ENCODE measurements around the gene THSD8. TPM values are rescaled to one million over a fixed set of nuclear protein-coding genes. Genes with fewer than 3 reads are reported as not detected.
A peak's percentile ranks its signal among the peaks of the same experiment; 100 is the strongest.

The THSD8 gene
- total RNA-seq, 1 experiment from 2014 or later, result 14.0 TPM

DNA sequence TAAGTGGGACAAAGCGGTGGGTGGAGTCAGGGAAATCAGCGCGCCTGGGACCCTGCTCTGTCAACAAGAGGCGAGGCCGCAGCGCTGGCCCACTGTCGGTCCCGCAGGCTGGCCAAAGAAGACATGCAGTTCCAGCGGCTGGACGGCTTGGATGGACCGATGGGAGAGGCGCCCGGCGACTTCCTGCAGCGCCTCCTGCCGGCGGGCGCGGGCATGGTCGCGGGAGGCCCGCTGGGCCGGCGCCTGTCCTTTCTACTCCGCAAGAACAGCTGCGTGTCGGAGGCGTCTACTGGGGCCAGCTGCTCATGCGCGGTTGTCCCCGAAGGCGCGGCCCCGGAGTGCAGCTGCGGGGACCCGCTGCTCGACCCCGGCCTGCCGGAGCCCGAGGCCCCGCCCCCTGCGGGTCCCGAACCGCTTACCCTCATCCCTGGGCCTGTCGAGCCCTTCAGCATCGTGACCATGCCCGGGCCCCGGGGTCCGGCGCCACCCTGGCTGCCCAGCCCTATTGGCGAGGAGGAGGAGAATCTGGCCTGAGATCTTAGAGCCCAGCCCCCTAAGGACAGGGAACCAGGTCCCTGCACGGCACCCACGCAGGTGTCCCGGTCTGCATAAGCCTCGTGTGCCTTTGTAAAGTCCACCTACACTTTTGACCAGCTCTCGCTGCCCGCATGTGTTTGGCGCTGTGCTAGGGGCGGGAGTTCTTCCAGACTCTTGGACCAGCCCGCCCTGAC is 44.2 kb upstream of the THSD8 start:
- Mint-ChIP-seq H3K27ac (ENCODE audit: unreplicated experiment) (no peak overlapping the region), H3K9me3 (ENCODE audit: low read depth, unreplicated experiment) (no peaks in the 10 kb centered on the region), H3K27me3 (ENCODE audit: unreplicated experiment) (peaks cover 13% of the 10 kb centered on the region), H3K36me3 (ENCODE audit: insufficient read depth, unreplicated experiment) (peaks cover 9% of the 10 kb centered on the region), H3K4me3 (ENCODE audit: low read depth, unreplicated experiment) (peak overlapping the region; percentile 46), H3K4me1 (ENCODE audit: low read depth, unreplicated experiment) (no peaks in the 10 kb centered on the region)
- intact Hi-C loops (cut with micrococcal nuclease; ENCODE audit: unreplicated experiment), result no loop called here
- TF ChIP-seq, protein P1, sequence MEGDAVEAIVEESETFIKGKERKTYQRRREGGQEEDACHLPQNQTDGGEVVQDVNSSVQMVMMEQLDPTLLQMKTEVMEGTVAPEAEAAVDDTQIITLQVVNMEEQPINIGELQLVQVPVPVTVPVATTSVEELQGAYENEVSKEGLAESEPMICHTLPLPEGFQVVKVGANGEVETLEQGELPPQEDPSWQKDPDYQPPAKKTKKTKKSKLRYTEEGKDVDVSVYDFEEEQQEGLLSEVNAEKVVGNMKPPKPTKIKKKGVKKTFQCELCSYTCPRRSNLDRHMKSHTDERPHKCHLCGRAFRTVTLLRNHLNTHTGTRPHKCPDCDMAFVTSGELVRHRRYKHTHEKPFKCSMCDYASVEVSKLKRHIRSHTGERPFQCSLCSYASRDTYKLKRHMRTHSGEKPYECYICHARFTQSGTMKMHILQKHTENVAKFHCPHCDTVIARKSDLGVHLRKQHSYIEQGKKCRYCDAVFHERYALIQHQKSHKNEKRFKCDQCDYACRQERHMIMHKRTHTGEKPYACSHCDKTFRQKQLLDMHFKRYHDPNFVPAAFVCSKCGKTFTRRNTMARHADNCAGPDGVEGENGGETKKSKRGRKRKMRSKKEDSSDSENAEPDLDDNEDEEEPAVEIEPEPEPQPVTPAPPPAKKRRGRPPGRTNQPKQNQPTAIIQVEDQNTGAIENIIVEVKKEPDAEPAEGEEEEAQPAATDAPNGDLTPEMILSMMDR (IDR thresholded peaks at IDR 0.05; ENCODE audit: unreplicated experiment), result peak; percentile 76
- DNase-seq, result peak; percentile 71
- CTCF ChIA-PET, result interaction anchor here (0.6 to 1.2 kb wide), 5 partner anchors 33 to 174 kb away, joined by 3 to 9 read pairs (median 4); no protein-coding TSS in a partner anchor
- BruUV-seq (replicated peaks), result no TSS peak

DNA sequence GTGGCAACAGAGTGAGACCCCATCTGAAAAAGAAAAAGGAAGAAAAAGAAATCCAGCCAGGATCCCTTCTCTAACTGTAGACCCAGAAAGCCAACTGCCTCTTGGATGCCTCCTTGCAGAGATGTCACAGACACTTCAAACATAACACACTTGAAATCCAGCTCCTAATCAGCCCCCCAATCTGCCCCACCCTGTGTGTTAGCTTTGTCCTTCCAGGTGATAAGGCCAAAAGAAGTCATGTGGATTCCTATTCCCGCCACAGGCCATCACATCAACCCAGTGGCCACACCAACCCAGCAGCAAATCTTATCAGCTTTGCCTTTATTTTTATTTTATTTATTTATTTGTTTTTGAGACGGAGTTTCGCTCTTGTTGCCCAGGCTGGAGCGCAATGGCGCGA is 42.2 kb upstream of the THSD8 start:
- CTCF ChIA-PET, result interaction anchor here (1.3 to 2.9 kb wide), 3 partner anchors 10 to 88 kb away, joined by 5 to 15 read pairs (median 11); no protein-coding TSS in a partner anchor
- Mint-ChIP-seq H3K9me3 (ENCODE audit: low read depth, unreplicated experiment) (no peaks in the 10 kb centered on the region), H3K4me1 (ENCODE audit: low read depth, unreplicated experiment) (no peaks in the 10 kb centered on the region), H3K36me3 (ENCODE audit: insufficient read depth, unreplicated experiment) (peaks cover 22% of the 10 kb centered on the region), H3K27me3 (ENCODE audit: unreplicated experiment) (no peaks in the 10 kb centered on the region), H3K27ac (ENCODE audit: unreplicated experiment) (no peak overlapping the region), H3K4me3 (ENCODE audit: low read depth, unreplicated experiment) (no peak overlapping the region)
- DNase-seq, result no peak
- TF ChIP-seq, protein P1 (IDR thresholded peaks at IDR 0.05; ENCODE audit: unreplicated experiment), result no peak
- no TSS peak for BruUV-seq (replicated peaks)
- intact Hi-C loops (cut with micrococcal nuclease; ENCODE audit: unreplicated experiment), result loop anchor here (1.0 to 5.0 kb wide), 2 partner anchors 37 to 88 kb away; no protein-coding TSS in a partner anchor

DNA sequence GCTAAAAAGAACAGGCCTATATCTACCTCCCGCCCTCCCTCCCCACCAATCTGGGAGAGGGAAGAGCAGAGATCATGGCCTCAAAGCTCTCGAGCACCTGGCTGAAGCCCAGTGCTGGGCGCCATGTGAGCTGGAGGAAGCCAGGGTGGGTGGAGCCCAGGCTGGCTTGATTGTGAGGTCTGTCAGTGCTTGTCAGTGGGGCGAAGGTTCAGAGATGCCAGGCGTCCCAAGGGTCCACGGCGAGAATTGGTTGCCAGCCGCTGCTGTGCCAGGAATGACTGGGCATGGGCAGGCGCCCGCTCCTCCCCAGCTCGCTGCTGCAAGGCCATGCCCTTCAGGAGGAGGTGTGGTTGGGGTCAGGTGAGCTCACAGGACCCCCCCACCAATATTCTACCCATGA is 38.8 kb upstream of the THSD8 start:
- Mint-ChIP-seq H3K27ac (ENCODE audit: unreplicated experiment) (no peak overlapping the region), H3K36me3 (ENCODE audit: insufficient read depth, unreplicated experiment) (peaks cover 25% of the 10 kb centered on the region), H3K4me1 (ENCODE audit: low read depth, unreplicated experiment) (no peaks in the 10 kb centered on the region), H3K9me3 (ENCODE audit: low read depth, unreplicated experiment) (no peaks in the 10 kb centered on the region), H3K4me3 (ENCODE audit: low read depth, unreplicated experiment) (no peak overlapping the region), H3K27me3 (ENCODE audit: unreplicated experiment) (no peaks in the 10 kb centered on the region)
- TF ChIP-seq, protein P1 (IDR thresholded peaks at IDR 0.05; ENCODE audit: unreplicated experiment), result no peak
- no peak for DNase-seq
- intact Hi-C loops (cut with micrococcal nuclease; ENCODE audit: unreplicated experiment), result loop anchor here (5.0 kb wide), 1 partner anchor 84 kb away; no protein-coding TSS in a partner anchor
- BruUV-seq (replicated peaks), result no TSS peak
- CTCF ChIA-PET, result no interaction called here

DNA sequence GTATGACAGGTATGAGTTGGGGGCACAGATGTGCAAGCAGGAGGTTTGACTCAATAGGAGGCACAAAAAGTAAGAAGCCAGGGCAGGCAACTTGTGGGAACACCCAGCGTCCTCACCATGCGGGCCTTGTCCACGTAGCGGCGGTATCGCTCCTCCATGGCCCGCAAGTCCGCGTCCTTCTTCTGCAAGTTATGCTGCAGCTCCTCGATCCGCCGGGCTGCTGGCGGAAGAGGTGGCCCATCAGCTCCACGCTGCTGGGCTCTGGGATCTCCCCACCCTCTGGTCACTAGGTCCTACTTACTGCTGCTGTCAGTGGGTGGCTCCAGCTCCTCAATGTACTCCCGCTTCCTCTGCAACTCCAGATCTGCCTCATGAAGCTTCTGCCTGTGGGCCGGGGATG is 37.2 kb upstream of the THSD8 start:
- no peak for DNase-seq
- CTCF ChIA-PET, result no interaction called here
- peaks cover 29% of the 10 kb centered on the region for H3K36me3 Mint-ChIP-seq (ENCODE audit: insufficient read depth, unreplicated experiment)
- no peaks in the 10 kb centered on the region for H3K4me1 Mint-ChIP-seq (ENCODE audit: low read depth, unreplicated experiment)
- intact Hi-C loops (cut with micrococcal nuclease; ENCODE audit: unreplicated experiment), result loop anchor here (5.0 kb wide), 1 partner anchor 83 kb away; no protein-coding TSS in a partner anchor
- BruUV-seq (replicated peaks), result no TSS peak
- TF ChIP-seq, protein P1 (IDR thresholded peaks at IDR 0.05; ENCODE audit: unreplicated experiment), result no peak
- H3K4me3 Mint-ChIP-seq (ENCODE audit: low read depth, unreplicated experiment), result no peak overlapping the region
- H3K9me3 Mint-ChIP-seq (ENCODE audit: low read depth, unreplicated experiment), result no peaks in the 10 kb centered on the region
- no peak overlapping the region for H3K27ac Mint-ChIP-seq (ENCODE audit: unreplicated experiment)
- no peaks in the 10 kb centered on the region for H3K27me3 Mint-ChIP-seq (ENCODE audit: unreplicated experiment)

Measured in Calu3 (cell line).